ENCODE data around the gene BEGAIN.

- no peak for TF ChIP-seq EP300 (IDR thresholded peaks at IDR 0.05; ENCODE audit: borderline replicate concordance in 1 of 2, low read depth in 2 of 2, low read length in 2 of 2)
- TF ChIP-seq CTCF (IDR thresholded peaks at IDR 0.05; ENCODE audit: control extremely low read depth in 1 of 3, insufficient read depth in 1 of 3, low read depth in 1 of 3, low read length in 3 of 3), result no peak
- no peak for TF ChIP-seq TAF1 (IDR thresholded peaks at IDR 0.05; ENCODE audit: low read depth, low read length)
- TF ChIP-seq GTF2F1 (IDR thresholded peaks at IDR 0.05; ENCODE audit: borderline replicate concordance, low read depth, low read length), result no peak
- no peak for TF ChIP-seq MAX (IDR thresholded peaks at IDR 0.05)
- TF ChIP-seq POLR2AphosphoS5 (IDR thresholded peaks at IDR 0.05; ENCODE audit: low read depth, low read length), result no peak
- no peak for TF ChIP-seq BCL11A (IDR thresholded peaks at IDR 0.05; ENCODE audit: low read depth in 2 of 2, low read length in 2 of 2)
- TF ChIP-seq CHD7 (IDR thresholded peaks at IDR 0.05; ENCODE audit: insufficient replicate concordance, low read length), result no peak
- TF ChIP-seq CHD2 (IDR thresholded peaks at IDR 0.05; ENCODE audit: low read length), result no peak
- TF ChIP-seq SIN3A (conservative IDR thresholded peaks at IDR 0.05 in 1 of 2, IDR thresholded peaks at IDR 0.05 in 1 of 2; ENCODE audit: low read depth in 1 of 2, low read length in 2 of 2), result no peak
- no peak for TF ChIP-seq EZH2 (IDR thresholded peaks at IDR 0.05; ENCODE audit: low read depth, low read length, severe bottlenecking)
- TF ChIP-seq CBX5 (IDR thresholded peaks at IDR 0.05; ENCODE audit: low read depth, low read length), result no peak
Measured at GRCh38 chr14:100555436-100556139, 31.6 kb downstream of the BEGAIN start.

Measured in H1 (cell line).